GM21515 (cell line): ENCODE results near the gene HES5.
"Not testable (repeated sequence)": the region's sequence is repeated elsewhere in the genome, so short reads cannot be mapped to it uniquely, and the experiment has no call there.

Experiments used
- ATAC-seq: cut with Tn5 transposase; IDR thresholded peaks from one replicate; pipeline ENCODE4 v1.9.1; 2021; ENCODE audit not compliant: unreplicated experiment

HES5 gene, protein sequence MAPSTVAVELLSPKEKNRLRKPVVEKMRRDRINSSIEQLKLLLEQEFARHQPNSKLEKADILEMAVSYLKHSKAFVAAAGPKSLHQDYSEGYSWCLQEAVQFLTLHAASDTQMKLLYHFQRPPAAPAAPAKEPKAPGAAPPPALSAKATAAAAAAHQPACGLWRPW

DNA sequence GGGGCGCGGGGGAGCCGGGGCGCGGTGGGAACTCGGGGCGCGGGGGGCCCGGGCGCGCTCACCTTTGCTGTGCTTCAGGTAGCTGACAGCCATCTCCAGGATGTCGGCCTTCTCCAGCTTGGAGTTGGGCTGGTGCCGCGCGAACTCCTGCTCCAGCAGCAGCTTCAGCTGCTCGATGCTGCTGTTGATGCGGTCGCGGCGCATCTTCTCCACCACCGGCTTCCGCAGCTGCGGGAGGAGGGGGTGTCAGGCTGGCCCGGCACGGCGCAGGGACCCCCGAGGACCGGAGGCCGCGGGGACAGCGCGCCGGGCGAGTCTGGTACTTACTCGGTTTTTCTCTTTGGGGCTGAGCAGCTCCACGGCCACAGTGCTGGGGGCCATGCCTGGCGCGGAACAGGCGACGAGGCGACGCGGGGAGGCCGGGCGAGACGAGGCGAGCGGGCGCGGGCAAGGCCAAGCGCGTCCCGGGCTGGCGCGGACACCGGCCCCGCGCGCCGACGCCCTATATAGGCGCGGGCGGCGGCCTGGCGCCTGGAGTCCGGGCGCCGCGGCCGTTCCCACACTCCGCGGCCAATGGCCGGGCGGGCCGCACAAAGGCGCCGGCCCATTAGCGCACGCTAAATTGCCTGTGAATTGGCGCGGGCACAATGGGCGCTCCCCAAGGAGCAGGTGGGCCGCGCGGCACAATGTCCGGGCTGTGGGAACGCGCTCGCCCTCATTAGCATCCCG is at the start of gene HES5:
HES5 (minus strand) TSS at position 480 of the 729 bp plus-strand sequence; CDS start at position 381, 99 bp downstream.
- ATAC-seq, result no peak

DNA sequence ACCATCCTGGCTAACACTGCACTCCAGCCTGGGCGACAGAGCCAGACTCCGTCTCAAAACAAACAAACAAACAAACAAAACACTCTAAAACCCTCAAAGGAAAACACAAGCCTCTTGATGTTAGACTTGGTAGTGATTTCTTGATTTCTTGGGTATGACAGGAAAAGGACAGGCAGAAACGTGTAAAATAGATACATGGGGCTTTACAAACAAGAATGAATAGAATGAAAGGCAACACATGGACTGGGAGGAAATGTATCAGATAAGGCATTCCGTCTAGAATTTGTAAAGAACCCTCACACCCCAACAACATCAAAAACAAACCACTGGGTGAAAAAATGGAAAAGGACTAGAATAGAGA is 48.7 kb upstream of the HES5 start:
- ATAC-seq, result no peak

DNA sequence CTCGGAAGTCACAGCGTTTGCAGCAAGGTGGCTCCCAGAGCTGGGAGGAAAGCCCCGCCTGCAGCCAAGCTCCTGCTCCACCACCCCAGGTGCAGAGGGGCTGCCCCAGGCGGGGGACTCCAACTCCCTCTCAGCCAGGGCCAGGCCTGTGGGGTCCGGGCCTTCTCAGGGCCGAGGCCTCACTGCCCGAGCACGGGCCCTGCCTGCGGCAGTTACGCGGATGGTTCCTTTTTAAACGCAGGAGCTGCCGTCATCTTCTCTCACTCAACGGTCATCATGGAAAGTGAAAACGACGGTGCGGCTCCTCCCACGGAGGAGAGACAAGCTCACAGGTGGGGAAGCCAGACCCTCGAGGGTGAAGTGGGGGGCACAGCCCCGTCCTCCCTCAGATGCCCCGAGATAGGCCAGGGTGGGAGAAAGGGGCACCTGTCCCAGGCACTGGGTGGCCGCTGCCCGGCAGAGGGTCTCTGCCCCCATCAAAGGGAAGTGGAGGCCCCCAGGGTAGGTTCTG is 47.6 kb upstream of the HES5 start:
- ATAC-seq, result peak; percentile 39

DNA sequence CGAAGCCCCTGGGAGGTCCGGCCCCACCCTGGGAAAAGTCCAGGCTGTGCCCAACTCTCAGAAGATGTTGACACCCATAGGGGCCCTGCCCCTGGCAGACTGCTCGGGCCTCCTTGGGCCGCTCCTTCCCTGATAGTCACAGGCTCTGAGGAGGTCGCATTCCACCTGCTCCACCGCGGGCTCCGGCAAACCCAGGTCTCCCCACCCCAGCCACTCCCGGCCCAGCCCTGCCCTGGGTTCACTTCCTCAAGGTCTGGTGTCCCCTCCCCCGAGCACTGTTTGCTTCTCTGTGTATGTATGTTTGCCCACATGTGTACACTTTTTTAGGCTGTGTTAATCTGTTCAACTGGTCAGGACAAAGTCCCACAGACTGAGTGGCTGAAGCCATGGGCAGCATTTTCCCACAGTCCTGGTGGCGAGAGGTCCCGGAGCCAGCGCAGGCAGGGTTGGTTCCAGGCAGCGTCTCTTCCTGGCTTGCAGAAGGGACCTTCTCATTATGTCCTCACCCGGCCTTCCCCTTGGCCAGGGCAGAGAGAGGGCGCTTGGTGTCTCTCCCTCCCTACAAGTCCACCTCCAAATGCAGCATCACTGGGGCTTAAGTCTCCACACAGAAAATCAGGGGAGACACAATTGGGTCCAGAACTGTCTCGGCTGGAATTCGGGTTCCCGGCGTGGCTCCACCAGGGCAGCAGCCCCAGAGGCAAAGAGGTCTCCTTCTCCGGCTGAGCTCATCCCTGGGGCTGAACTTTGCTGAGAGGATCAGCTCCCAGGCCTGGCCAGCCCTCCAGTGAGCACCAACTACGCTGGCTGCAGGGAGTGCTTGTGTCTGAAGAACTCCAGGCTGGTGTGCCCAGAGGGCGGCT is 46.0 kb upstream of the HES5 start:
- ATAC-seq, result no peak

DNA sequence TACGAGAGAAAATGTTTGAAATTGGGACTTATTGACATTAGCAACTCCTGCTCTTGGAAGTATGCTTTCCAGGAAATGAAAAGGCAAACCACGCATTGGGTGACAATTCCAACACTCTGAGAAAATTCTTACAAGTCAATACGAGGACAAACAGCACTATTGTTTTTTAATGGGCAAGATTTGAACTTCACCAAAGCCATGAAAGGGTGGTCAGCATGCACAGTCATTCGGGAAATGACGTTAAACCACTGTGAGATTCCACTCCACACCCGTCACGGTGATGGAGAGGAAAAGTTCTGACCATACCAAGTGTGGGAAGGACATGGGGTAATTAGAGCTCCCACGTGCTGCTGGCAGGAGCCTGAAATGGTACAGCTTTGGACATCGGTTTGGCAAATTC is 44.3 kb upstream of the HES5 start:
- no peak for ATAC-seq

DNA sequence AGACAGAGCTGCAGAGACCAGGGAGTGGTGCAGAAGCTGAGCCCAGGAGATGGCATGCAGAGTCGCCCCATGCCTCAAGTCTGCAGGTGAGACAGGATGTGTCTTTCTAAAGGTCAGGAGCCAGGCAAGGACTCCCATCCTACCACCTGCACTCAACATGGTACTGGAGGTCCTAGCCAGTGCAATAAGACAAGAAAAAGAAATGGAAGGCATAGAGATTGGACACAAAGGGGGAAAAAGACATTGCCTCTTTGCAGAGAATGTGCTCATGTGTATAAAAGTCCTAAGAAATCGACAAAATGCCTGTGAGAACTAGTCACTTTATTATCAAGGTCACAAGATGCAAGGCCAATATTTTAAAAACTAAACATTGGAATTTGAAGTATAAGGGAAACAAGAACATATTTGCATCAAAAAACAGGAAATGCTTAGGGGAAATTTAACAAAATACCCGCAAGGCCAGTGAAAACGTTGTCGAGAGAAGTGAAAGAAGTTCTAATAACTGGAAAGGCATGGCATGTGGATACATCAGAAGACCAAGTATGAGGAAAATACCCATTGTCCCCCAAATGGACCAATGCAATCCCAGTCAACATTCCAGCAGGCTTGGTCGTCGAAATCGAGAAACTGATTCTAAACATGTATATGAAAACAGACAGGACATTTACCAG is 43.3 kb upstream of the HES5 start:
- ATAC-seq, result no peak

DNA sequence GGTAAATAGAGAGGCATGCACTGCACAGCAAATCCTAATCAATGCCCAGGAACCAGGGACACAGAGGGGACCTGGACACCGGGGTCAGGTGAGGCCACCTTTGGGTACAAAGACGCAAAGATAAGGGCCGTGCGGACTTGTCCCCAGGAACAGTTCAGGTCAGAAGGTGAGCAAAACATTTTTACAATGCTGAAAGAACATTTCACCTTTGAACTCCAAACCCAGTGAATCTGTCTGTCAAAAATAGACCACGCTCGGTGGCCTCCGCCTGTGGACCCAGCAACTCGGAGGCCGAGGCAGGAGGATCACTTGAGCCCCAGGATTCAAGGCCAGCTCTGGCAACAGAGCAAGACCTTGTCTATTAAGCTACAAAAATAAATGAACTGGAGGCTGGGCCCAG is 41.3 kb upstream of the HES5 start:
- ATAC-seq, result no peak

DNA sequence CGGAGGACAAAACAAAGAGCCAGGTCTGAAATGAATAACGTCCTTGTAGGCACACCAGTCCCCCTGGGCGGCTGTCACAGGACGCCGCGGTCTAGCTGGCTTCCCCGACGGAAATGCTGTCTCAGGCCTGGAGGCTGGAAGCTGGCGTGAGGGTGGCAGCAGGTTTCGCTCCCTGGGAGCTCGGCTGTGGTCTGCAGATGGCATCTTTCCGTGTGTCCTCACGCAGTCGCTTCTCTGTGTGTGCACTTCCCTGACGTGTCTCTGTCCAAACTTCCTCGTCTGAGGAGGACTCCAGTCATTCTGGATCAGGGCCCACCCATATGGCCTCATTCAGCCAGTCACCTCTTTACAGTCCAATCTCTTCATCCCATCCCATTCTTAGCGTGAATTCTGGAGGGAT is 40.3 kb upstream of the HES5 start:
- no peak for ATAC-seq

DNA sequence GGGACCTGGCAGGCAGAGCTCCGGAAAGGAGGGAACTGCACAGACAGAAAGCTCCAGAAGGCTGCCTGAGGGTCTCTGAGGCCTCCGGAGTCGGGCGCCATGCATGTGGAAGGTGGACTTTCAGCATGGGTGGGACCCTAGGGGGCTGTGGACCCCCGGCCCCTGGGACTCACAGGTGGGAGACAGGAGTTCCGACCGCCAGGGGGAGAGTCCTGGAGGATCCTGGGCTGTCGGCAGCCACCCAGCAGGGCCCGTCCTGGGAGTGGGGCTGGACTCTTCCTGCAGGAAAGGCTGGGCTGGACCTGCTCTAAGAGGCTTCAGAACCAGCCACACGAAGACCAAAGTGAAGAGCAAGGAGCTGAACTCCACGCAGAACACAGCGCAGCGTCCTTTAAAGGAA is 39.6 kb upstream of the HES5 start:
- not testable (repeated sequence) for ATAC-seq

DNA sequence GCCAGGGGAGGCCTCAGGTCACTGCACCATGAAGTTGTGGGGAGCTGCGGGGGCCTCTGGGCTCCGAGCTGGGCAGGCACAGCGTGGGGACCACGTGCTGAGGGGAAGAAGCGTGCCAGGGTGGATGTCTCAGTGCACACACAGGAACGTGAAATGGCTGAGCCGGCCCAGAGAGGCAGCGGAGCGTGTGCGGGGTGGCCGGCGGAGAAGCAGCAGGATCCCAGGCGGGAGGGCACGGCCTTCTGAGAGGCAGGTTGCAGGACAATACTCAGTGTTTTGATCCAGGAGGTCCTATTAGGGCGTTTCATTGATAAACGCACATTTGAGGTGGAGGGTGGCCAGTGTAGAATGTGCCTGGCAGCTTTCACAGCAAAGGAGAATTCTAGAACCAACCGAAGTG is 39.0 kb upstream of the HES5 start:
- no peak for ATAC-seq

DNA sequence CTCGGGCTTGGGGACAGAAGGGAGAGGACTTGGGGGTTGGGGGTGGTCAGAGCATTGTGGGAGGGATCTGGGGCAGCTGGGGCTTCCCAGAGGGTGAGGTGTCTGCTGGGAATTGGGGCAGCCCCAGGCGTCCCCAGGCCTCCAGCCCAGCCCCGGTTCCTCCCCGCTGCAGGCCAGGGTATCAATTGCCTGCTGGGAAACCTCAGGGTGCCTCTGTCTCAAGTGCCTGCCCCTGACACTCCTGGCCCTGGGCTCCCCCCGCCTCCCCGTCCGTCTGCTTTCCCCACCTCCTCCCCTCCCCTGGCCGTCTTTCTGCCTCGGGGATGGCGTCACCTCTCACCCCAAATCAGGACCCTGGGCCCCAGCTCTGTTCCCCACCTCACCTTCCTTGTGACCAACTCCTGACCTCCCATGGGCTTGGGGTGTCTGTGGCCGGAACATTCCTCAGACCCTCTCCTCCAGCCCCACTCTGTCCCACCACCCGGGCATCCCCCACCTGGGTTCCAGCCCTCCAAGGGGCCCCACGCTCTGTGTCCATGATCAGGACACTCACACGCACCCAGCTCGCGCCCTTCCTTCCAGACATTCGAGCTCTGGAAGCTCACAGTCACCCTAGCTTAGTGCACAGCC is 38.2 kb upstream of the HES5 start:
- ATAC-seq, result not testable (repeated sequence)

DNA sequence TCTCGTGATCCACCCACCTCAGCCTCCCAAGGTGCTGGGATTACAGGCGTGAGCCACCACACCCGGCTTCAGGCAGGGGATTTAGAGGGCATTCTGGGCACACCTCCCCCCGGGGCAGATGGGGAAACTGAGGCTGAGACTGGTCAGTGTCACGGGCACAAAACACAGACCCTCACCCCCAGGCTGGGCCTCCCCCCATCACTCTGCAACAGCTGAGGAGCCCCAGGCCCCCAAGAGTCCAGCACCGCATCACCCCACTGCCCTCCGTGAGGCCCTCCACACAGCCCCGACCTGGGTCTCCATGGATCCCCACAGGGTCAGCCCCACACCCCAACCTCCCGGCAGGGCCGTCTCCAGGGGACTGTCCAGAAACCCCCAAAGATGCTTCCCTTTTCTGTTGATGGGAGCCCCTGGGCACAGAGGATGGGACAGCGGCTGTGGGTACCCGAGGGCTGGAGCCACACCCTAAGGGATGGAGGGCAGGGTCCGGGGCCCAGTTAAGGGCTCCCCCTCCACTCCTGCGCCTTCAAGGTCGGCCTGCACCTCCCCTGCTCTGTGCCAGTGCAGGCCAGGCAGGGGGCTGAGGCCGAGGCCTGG is 37.1 kb upstream of the HES5 start:
- no peak for ATAC-seq

DNA sequence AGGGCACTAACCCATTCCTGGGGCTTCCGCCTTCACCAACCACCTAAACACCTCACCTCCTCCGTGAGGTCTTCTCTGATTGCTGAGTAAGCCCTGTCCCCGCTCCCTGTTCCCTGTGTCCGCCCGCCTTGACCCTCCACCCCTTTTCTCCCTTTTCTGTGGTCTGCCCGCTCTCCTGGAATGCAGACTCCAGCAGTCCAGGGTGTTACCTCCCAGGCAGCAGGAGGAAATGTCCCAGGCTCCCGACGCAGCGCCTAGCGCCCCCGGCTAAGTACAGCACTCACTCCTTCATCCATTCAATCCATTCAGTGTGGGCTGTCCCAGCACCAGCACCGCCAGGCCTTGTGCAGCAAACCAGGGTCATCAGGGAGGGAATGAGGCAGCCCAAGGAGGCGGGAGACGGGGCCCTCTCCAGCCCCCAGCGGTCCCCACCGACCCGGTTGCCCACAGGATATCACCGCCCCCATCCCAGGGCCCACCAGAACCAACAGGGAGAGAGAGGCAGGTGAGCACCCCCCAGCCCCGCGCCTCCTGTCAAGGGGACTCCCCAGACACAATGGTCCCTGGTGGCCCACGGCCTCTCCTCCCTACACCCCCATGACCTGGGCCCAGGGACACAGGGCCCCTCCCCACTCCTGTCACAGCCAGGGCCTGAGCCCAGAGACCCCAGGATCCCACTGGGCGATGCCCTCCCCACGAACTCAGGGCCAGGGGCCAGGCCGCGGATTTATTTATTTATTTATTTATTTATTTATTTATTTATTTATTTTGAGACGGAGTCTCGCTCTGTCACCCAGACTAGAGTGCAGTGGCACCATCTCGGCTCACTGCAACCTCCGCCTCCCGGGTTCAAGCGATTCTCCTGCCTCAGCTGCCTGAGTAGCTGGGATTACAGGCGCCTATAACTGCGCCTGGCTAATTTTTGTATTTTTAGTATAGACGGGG is 36.3 kb upstream of the HES5 start:
- ATAC-seq, result no peak

DNA sequence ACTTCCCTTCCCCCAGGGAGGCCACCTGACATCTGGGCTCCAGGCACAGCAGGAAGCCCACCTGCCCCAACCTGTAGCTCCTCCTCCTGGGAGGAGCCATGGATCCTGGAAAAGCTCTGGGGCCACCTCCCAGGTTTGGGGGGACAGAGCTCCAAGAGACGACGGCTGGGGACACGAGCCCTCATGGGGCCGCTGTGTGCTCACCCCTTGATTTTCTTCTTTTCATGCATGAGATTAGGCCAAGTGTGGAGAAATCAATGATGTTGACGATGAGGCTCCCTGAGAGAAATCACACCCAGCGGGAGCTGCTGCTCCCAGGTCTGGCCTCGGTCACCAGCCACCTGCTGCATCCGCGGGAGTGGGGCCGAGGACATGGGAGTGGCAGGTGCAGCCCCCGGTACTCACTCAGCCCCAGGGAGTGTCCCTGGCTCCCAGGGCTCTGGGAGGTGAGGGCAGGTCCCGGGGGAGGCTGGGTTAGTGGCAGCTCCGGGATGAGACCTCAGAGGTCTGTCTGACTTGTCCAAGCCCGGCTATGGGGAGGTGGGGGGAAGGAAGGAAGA is 34.8 kb upstream of the HES5 start:
- ATAC-seq, result no peak

DNA sequence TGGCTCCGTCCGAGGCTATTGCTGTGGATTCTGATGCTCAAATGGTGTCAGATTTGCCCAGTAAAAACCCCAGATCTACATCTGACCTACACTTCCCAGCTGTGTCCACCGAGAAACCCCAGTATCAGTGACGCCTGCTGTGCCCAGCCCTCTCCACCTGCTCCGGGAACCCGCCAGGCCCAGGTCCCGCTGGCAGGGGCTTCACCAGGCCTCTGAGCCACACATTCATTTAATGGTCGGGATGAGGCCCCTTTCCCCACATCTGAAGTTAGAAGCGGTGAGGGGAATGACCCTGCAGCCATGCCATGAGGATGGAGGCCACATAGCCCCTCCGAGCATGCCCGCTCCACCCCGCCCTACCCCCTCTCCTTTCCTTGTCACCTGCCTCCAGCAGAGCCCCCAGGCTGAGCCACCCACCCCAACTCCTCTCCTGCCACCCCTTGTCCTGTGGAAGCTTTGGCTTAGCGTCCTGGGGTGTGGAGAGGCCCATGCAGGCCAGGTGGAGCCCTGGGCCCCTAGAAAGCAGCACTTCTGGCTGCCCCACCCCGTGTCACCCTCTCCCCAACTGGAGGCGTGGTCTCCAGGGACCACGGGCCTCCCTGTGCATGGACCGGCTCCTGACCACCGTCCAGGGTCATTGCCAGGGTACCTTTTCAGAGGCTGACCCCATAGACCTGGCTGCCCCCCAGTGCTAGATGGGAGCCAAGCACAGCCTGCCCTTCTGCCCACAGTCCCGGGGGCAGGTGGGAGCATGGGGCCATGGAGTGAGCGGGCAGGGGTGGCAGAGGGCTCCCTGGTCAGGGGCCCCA is 34.1 kb upstream of the HES5 start:
- ATAC-seq, result no peak

DNA sequence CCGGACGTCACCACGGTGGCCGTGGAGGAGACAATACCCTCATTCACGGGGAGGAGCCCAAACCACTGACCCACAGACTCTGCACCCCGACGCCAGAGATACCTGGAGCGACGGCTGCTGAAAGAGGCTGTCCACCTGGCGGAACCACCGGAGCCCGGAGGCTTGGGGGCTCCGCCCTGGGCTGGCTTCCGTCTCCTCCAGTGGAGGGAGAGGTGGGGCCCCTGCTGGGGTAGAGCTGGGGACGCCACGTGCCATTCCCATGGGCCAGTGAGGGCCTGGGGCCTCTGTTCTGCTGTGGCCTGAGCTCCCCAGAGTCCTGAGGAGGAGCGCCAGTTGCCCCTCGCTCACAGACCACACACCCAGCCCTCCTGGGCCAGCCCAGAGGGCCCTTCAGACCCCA is 33.1 kb upstream of the HES5 start:
- no peak for ATAC-seq

DNA sequence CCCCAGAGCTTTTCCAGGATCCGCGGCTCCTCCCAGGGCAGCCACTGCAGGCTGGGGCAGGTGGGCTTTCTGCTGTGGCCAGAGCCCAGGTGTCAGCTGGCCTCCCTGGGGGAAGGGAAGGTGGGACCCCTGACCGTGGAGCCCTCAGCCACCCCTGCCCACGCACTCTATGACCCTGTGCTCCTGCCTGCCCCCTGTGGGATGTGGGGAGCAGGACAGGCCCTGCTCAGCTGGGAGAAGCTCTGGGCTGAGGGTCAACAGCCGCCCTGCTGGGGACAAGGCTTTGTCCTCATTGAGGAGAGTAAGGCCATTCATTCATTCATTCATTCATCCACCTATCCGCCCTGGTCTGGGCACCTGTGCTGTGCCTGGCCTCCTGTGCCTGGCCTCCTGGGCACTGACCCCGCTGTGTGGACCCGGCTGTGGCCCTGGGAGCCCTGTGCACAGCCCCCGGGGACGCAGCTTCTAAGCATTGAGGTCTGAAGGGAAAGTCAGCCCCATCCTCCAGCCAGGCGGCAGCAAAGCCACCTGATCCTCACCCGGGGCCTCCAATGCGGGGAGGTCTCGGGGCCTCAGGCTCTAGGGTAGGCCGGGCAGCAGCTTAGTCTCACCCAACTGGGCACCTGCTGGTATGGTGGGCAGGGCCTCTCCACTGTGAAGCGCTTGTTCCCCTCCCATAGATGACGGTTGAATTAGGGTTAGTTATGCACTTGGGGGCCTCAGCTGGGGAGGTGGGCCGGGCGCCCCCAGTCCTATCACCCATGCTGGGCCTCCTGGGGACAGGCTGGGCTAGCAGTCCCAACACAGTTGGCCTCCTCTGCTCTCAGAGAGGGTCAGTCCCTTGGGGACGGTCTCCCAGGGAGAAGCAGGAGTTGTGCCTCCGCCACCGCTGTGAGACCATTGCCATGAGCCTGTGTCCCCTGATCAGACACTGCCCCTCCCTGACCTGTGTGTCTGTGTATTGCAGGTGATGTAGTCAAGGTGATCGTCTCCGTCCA is 32.1 kb upstream of the HES5 start:
- no peak for ATAC-seq
